ENCODE results near the gene CIB4.

CIB4 gene

DNA sequence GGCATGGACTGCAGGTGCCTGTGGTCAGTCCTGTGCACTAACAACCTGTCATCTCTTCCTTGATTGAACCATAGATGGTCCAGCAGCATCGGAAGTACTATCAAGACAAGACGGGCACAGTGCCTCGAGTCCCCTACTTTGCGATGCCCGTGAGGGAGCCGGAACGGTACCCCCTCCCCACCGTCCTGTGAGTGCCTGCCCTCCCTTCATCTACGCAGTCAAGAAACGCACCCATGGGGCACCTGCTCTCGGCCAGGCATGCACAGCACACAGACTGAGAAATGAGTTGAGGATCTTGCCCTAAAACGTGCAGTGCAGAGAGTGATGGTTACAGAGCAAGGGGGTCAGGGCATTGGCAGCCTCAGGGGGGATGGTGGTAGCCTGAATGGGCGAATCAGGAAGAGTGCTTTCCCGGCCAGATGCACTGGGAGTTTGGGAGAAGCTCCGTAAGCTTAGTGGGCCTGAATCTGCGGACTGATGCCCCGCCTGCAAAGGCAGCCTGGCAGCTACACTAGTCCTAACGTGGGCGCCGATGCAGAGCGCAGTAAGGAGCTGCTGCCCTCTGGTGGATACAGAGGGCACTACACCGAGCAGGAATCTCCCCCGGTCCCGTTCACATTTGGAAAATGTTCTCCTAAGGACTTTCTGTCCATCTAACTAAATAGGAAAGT, 63.6 kb downstream of the CIB4 start:
- Histone ChIP-seq H3K9me3 (ENCODE audit: severe bottlenecking) (no peaks in the 10 kb centered on the region), H3K36me3 (no peaks in the 10 kb centered on the region), H3K4me3 (ENCODE audit: low read depth, low read length) (no peak overlapping the region), H3K27me3 (ENCODE audit: insufficient read depth, low read depth, severe bottlenecking) (no peaks in the 10 kb centered on the region), H3K27ac (no peak overlapping the region)
- peak; percentile 81 for DNase-seq
- TF ChIP-seq, protein P1, sequence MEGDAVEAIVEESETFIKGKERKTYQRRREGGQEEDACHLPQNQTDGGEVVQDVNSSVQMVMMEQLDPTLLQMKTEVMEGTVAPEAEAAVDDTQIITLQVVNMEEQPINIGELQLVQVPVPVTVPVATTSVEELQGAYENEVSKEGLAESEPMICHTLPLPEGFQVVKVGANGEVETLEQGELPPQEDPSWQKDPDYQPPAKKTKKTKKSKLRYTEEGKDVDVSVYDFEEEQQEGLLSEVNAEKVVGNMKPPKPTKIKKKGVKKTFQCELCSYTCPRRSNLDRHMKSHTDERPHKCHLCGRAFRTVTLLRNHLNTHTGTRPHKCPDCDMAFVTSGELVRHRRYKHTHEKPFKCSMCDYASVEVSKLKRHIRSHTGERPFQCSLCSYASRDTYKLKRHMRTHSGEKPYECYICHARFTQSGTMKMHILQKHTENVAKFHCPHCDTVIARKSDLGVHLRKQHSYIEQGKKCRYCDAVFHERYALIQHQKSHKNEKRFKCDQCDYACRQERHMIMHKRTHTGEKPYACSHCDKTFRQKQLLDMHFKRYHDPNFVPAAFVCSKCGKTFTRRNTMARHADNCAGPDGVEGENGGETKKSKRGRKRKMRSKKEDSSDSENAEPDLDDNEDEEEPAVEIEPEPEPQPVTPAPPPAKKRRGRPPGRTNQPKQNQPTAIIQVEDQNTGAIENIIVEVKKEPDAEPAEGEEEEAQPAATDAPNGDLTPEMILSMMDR (IDR thresholded peaks at IDR 0.05; ENCODE audit: low read depth, low read length) = peak; percentile 99

DNA sequence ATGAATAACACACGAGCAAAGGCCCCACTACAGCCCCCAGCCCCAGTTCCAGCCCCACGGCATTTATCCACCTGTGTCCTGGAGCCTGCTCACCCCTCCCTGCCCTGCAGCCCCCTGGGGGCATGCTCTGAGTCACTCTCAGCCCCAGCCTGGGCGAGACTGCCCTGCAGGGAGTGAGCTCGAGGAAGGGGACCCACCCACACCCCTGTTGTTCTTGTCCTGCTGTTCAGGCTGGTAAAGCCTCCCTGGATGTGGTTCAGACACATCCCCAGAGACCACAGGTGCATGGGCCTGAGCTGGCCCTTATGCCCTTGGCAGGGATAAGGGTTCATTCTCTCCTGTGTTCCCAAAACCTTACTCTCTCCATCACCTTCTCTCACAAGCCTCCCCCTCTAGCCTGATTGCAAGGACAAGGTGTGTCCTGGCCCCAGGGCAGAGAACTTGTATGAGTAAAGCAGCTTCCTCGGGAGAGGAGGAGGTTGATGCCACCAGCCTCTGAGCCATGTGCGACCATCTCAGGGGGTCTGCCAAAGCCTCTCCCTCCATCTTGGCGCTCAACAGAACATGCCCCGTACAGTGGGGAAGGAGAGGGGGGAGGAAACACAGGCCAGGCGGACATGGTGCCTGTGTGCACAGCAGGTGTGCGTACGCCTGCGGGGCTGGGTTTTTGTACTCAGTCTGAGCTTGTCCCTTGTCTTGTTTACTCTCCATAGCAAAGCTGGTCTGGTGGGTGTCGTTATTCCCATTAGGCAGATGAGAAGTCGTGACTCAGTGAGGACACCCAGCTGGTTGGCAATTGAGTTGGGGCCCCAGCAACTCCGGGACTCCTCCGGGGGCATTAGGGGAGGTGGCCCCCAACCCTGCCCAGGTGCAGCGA, 64.4 kb downstream of the CIB4 start:
- no peaks in the 10 kb centered on the region for H3K27me3 ChIP-seq (ENCODE audit: insufficient read depth, low read depth, severe bottlenecking)
- no peaks in the 10 kb centered on the region for H3K9me3 ChIP-seq (ENCODE audit: severe bottlenecking)
- no peaks in the 10 kb centered on the region for H3K36me3 ChIP-seq
- TF ChIP-seq, protein P1 (IDR thresholded peaks at IDR 0.05; ENCODE audit: low read depth, low read length) = no peak
- DNase-seq = no peak
- no peak overlapping the region for H3K4me3 ChIP-seq (ENCODE audit: low read depth, low read length)
- no peak overlapping the region for H3K27ac ChIP-seq

DNA sequence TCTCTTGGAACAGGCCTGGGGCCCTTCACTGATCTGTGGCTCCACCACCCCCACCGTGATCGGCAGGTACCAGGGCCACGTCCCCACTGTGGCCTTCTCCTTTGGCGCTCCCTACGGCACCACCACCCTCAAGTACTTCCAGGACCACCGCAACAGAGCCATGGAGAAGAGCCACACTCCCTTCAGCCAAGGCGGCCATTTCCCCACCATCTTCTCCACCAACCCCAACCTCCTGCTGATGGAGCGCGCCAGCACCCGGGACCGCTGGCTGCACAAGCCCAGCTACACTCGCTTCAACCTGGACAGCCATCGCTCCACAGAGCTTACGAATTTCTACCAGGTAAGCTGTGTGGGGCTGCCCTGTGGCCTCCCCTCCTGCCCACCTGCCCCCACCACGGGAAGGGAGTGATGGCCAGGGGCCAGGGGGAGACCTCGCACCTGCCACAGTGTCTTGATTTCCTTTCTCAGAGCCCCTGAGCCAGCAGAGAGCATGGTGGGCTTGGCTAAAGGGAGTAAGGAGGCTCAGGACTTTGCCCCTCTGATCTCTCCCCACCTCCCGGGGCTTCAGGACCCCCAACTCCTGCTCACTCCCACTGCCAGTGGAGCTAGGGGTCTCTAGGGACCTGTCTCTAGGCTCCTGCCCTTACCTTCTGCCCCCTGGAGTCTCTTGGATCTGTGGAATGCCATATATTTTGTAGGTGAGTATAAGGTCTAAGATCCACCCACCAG, 65.2 kb downstream of the CIB4 start:
- TF ChIP-seq, protein P1 (IDR thresholded peaks at IDR 0.05; ENCODE audit: low read depth, low read length) = no peak
- no peak for DNase-seq
- Histone ChIP-seq H3K27me3 (ENCODE audit: insufficient read depth, low read depth, severe bottlenecking) (no peaks in the 10 kb centered on the region), H3K9me3 (ENCODE audit: severe bottlenecking) (no peaks in the 10 kb centered on the region), H3K27ac (no peak overlapping the region), H3K4me3 (ENCODE audit: low read depth, low read length) (no peak overlapping the region), H3K36me3 (no peaks in the 10 kb centered on the region)

DNA sequence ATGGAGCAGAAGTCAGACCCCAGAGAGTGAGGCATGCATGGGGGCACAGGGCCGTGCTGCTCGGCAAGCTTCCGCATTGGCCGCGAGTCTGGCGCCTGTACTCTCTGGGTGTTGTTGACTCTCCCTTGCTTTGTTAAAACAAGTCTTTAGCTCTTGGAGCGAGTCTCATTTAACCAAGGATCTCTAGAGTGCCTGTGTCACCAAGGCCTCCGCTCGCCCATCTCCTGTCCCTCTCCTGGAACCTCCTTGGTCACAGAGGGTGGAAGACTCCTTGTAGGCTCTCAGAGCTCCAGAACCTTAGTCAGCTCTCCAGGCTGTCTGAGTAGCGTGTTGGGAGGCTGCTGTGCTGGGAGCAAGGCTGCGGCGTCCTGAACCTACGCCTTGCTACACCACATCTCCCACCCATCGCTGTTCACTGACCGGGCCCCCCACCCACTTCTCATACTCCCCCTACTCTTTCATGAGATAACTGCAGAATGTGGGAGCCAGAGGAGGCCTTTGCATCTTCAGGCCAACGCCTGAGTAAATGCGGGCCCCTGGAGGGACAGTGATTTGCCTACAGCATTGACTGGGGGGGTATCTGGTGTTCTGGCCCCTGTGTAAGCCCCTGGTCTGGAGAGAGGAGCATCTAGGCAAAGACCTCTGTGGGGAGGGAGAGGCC, 66.1 kb downstream of the CIB4 start:
- no peaks in the 10 kb centered on the region for H3K9me3 ChIP-seq (ENCODE audit: severe bottlenecking)
- DNase-seq = no peak
- no peak overlapping the region for H3K4me3 ChIP-seq (ENCODE audit: low read depth, low read length)
- H3K27ac ChIP-seq = no peak overlapping the region
- no peaks in the 10 kb centered on the region for H3K36me3 ChIP-seq
- TF ChIP-seq, protein P1 (IDR thresholded peaks at IDR 0.05; ENCODE audit: low read depth, low read length) = no peak
- H3K27me3 ChIP-seq (ENCODE audit: insufficient read depth, low read depth, severe bottlenecking) = no peaks in the 10 kb centered on the region

DNA sequence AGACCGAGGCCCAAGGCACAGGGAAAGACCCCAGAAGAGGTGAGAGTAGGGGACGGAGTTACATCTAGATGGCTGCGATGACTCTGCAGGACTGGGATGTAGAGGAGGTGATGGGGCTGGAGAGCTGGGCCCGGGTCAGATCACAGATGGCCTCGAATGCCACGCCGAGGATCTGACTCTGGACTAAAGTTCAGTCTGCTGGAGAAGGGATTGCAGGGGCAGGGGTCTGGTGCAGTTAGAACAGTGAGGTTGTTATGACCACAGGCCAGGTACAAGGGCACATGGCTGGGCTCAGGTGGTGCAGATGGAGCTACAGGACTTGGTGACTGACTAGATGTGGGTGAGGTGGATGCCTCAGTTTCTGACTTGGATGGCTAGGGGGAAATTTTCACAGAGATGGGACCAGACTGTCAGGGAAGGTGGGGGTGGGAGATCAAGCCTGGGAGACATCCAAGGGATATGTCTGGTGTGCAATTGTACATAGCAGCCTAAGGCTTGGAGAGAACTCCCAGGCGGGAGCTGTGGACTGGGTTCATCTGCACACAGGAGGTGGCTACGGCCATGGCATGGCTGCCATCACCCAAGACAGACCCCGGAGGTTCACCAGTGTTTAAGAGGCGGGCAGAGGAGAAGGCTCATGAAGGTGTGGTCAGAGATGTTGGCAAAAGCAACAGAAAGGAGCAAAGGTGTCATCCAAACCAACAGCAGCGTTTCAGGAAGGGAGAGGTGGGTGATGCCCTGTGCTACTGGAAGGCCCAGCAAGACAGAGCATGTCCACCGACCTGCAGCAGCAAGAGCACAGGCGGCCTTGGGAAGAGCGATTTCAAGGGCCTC, 66.9 kb downstream of the CIB4 start:
- H3K36me3 ChIP-seq = no peaks in the 10 kb centered on the region
- TF ChIP-seq, protein P1 (IDR thresholded peaks at IDR 0.05; ENCODE audit: low read depth, low read length) = no peak
- DNase-seq = no peak
- H3K27me3 ChIP-seq (ENCODE audit: insufficient read depth, low read depth, severe bottlenecking) = no peaks in the 10 kb centered on the region
- H3K4me3 ChIP-seq (ENCODE audit: low read depth, low read length) = no peak overlapping the region
- no peaks in the 10 kb centered on the region for H3K9me3 ChIP-seq (ENCODE audit: severe bottlenecking)
- no peak overlapping the region for H3K27ac ChIP-seq

Data from WERI-Rb-1 (cell line).